Skin of body (tissue), 2 donors: ENCODE data around the gene NHSL1. TPM values are rescaled to one million over a fixed set of nuclear protein-coding genes. Genes with fewer than 3 reads are reported as not detected.

Experiments
- DNase-seq: peaks from one replicate; lab custom pipeline; 2025; lab: John Stamatoyannopoulos, UW
- total RNA-seq: library from RNA; depleted of rRNA; stranded (reverse); fragments of >200 nt; gene quantifications from one replicate; pipeline ENCODE4 v1.2.3, GENCODE V29; 2014

Gene NHSL1
- total RNA-seq, 1 donor from 2014 or later = 21.6 TPM

GRCh38 chr6:138404666-138405337, 94.5 kb downstream of the NHSL1 start:
- DNase-seq = no peak

GRCh38 chr6:138403801-138404665, 95.3 kb downstream of the NHSL1 start, which contains the start of gene HEBP2:
TSS of gene HEBP2 (plus strand) at chr6:138404223. CDS start at chr6:138404496, 273 bp downstream.
- no peak for DNase-seq

- no peak for DNase-seq
These were observed 95.9 kb downstream of the NHSL1 start for GRCh38 chr6:138403324-138403800.

GRCh38 chr6:138402838-138403187, 96.5 kb downstream of the NHSL1 start:
- no peak for DNase-seq

- no peak for DNase-seq
These were observed 97.1 kb downstream of the NHSL1 start for GRCh38 chr6:138401960-138402837.

GRCh38 chr6:138400326-138400725, 99.0 kb downstream of the NHSL1 start:
- DNase-seq = no peak

GRCh38 chr6:138397128-138398122, 101.9 kb downstream of the NHSL1 start:
- DNase-seq = no peak

GRCh38 chr6:138396709-138397108, 102.6 kb downstream of the NHSL1 start:
- DNase-seq = no peak

GRCh38 chr6:138393871-138394783, 105.2 kb downstream of the NHSL1 start:
- DNase-seq = no peak

- no peak for DNase-seq
These were observed 109.7 kb downstream of the NHSL1 start for GRCh38 chr6:138389551-138389950.

GRCh38 chr6:138387577-138388368, 111.5 kb downstream of the NHSL1 start:
- DNase-seq = no peak

- no peak for DNase-seq
These were observed 112.4 kb downstream of the NHSL1 start for GRCh38 chr6:138386897-138387296.

GRCh38 chr6:138383776-138384175, 115.5 kb downstream of the NHSL1 start:
- no peak for DNase-seq

- DNase-seq = no peak
These were observed 116.6 kb downstream of the NHSL1 start for GRCh38 chr6:138382498-138383265.

- DNase-seq = no peak
These were observed 120.8 kb downstream of the NHSL1 start for GRCh38 chr6:138378463-138378862.

- DNase-seq = no peak
These were observed 121.5 kb downstream of the NHSL1 start, which contains the start of gene SMIM28 for GRCh38 chr6:138377844-138378243. TSS of gene SMIM28 (plus strand) at chr6:138377905. CDS start at chr6:138378073, 168 bp downstream.

- DNase-seq = no peak
These were observed 122.3 kb downstream of the NHSL1 start for GRCh38 chr6:138377042-138377441.
